ENCODE data around the gene ATP2C2.

The ATP2C2 gene

DNA sequence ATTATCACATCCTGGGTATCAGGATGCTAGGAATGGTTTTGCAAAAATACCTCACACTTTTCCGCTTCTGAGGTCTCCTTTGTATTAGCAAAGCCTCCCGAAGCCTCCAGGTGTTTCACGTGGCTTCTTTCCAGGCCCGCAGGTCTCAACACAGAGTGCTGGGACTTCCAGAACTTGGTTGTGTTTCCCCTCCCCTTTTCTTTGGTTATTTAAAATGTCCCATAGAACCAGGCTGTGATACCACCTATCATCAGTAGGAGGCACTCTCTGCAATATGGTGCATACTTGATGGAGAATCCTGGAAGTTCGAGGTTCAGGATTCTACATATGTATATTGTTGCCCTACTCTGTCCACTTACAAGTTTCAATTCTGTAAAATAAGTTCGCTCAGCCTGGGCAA, 28.8 kb downstream of the ATP2C2 start:
- no peak for TF ChIP-seq TAF1 (IDR thresholded peaks at IDR 0.05; ENCODE audit: borderline replicate concordance, insufficient read depth, low read length)

DNA sequence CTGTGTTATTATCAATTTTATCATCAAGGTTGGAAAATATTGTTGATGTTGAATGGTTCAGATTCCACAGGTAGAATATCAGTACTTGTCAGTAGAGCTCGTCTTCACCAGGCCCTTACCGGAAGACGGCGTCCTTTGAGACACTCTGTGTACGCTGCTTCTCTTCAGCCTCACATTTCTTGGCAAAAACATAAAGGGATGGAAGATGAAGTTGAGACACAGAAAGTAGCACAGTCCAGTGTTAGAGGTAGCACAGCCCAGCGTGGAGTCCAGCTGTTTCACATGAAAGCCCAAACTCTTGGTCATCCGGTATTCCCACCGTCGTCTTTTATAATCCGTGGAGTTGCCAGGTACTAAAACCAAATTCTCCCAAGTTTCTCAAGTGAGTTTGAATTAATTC, 30.4 kb downstream of the ATP2C2 start:
- no peak for TF ChIP-seq SIN3A (IDR thresholded peaks at IDR 0.05; ENCODE audit: borderline replicate concordance, insufficient read depth, low read length)
- TF ChIP-seq TAF1 (IDR thresholded peaks at IDR 0.05; ENCODE audit: borderline replicate concordance, insufficient read depth, low read length), result no peak
- TF ChIP-seq, protein P1, sequence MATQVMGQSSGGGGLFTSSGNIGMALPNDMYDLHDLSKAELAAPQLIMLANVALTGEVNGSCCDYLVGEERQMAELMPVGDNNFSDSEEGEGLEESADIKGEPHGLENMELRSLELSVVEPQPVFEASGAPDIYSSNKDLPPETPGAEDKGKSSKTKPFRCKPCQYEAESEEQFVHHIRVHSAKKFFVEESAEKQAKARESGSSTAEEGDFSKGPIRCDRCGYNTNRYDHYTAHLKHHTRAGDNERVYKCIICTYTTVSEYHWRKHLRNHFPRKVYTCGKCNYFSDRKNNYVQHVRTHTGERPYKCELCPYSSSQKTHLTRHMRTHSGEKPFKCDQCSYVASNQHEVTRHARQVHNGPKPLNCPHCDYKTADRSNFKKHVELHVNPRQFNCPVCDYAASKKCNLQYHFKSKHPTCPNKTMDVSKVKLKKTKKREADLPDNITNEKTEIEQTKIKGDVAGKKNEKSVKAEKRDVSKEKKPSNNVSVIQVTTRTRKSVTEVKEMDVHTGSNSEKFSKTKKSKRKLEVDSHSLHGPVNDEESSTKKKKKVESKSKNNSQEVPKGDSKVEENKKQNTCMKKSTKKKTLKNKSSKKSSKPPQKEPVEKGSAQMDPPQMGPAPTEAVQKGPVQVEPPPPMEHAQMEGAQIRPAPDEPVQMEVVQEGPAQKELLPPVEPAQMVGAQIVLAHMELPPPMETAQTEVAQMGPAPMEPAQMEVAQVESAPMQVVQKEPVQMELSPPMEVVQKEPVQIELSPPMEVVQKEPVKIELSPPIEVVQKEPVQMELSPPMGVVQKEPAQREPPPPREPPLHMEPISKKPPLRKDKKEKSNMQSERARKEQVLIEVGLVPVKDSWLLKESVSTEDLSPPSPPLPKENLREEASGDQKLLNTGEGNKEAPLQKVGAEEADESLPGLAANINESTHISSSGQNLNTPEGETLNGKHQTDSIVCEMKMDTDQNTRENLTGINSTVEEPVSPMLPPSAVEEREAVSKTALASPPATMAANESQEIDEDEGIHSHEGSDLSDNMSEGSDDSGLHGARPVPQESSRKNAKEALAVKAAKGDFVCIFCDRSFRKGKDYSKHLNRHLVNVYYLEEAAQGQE (IDR thresholded peaks at IDR 0.05; ENCODE audit: insufficient read depth in 1 of 2, low read depth in 2 of 2, low read length in 2 of 2), result no peak

DNA sequence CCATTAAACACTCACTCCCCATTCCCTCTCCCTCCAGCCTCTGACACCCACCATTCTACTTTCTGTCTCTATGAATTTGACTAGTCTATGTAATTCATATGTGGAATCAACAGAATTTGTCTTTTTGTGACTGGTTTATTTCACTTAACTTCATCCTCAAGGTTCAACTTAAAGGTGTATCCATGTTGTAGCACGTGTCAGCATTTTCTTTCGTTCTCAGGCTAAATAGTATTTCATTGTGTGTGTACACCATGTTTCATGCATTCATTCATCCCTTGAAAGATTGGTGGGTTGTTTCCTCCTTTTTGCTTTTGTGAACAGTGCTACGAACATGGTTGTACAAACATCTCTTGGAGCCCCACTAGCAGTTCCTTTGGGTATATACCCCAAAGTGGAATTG, 36.0 kb downstream of the ATP2C2 start:
- TF ChIP-seq POLR2AphosphoS5 (IDR thresholded peaks at IDR 0.05; ENCODE audit: low read depth, low read length) (no peak), FOXP2 (optimal IDR thresholded peaks at IDR 0.05; ENCODE audit: borderline replicate concordance, extremely low read depth, extremely low read length, insufficient read depth) (no peak), TAF1 (IDR thresholded peaks at IDR 0.05; ENCODE audit: borderline replicate concordance, insufficient read depth, low read length) (no peak), SIN3A (IDR thresholded peaks at IDR 0.05; ENCODE audit: borderline replicate concordance, insufficient read depth, low read length) (no peak)
- TF ChIP-seq, protein P1 (IDR thresholded peaks at IDR 0.05; ENCODE audit: insufficient read depth in 1 of 2, low read depth in 2 of 2, low read length in 2 of 2), result no peak

DNA sequence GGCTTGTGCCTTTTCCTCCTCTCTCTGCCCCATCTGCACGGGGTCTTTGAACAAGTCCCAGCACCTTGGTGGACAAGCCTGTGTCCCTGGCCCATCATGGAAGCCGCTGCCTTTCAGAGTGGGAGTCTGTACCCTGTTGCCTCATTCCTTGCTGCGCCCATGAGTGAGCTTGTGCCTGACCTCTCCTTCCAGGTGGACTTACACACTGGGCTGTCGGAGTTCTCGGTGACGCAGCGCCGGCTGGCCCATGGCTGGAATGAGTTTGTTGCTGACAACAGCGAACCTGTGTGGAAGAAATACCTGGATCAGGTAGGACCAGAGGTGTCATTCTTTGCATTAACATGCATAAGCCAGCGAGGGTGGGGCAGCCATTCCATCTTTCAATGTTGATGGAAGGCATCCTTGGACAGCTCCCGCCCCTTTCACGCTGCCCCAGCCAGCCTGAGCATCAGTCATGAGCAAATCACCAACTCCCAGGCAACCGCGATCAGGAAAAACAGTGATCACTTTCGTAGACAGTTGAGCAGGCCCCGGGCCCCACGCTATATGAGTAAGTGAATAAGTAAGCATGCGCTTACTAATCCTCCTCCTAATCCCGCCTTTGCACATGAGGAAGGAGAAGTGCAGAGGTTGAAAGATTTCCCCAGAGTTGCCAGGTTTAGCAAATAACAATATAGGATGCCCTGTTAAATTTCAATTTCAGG, 36.8 kb downstream of the ATP2C2 start:
- no peak for TF ChIP-seq SIN3A (IDR thresholded peaks at IDR 0.05; ENCODE audit: borderline replicate concordance, insufficient read depth, low read length)
- TF ChIP-seq FOXP2 (optimal IDR thresholded peaks at IDR 0.05; ENCODE audit: borderline replicate concordance, extremely low read depth, extremely low read length, insufficient read depth), result no peak

DNA sequence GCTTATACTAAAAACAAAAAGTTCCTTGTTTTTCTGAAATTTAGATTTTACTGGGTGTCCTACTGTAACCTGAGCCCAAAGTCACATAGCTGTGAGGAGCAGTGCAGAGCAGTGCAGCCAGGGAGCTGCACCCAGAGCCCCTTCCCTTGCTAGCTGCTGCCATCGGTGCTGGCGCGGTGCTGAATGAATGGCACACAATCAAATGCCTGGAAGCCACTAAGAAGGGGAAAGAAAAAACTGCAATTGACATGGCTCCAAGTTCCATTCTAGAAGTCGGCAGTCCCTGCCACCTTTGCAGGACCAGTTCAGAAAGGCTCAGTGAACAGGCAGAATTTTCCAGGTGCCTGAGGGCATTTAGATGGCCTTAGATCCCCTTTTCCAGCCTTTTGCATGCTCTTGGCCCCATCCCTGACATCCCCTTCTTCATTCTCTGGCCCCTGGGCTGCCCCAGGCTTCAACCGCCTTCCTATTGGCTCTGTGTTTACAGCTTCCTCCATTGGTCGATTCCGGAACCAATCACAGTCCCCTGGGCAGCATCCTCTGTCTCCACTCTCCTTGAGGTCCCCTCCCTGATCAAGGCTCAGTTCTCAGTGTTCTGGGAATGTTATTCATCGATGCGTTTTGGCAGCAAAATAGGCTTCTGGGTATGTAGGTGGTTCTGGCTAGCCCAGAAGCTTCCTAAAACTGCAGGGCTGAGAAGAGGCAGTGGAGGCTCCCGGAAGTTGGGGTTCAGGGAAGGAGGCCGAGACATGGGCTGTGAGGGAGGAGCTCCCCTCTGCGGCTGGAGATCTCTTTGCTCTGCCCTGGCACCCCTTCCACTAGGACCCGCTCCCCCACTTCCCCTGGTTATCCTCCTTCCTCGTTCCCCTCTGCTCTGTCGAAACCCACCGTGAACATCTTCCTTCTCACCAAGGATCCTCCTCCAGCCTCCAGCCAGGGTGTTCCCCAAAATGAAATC, 37.9 kb downstream of the ATP2C2 start:
- TF ChIP-seq, protein P1 (IDR thresholded peaks at IDR 0.05; ENCODE audit: insufficient read depth in 1 of 2, low read depth in 2 of 2, low read length in 2 of 2), result no peak
- TF ChIP-seq POLR2AphosphoS5 (IDR thresholded peaks at IDR 0.05; ENCODE audit: low read depth, low read length) (no peak), FOXP2 (optimal IDR thresholded peaks at IDR 0.05; ENCODE audit: borderline replicate concordance, extremely low read depth, extremely low read length, insufficient read depth) (no peak), SIN3A (IDR thresholded peaks at IDR 0.05; ENCODE audit: borderline replicate concordance, insufficient read depth, low read length) (no peak), TAF1 (IDR thresholded peaks at IDR 0.05; ENCODE audit: borderline replicate concordance, insufficient read depth, low read length) (no peak)

Measured in PFSK-1 (cell line).